Esophagus muscularis mucosa (tissue), 4 donors: ENCODE data around the gene GABRD.

Source experiments
- CTCF ChIP-seq, 3 experiments: fragments of 200-600 bp in 2 of 3; fragments of 450-650 bp in 1 of 3; sonication (generic) in 2 of 3; IDR thresholded peaks; one replicate each; pipeline ENCODE4 v1.5.1; 2017 to 2019; ENCODE audit warnings: antibody characterized with exemption in 3 of 3, mild to moderate bottlenecking in 2 of 3, moderate library complexity in 1 of 3
- EP300 ChIP-seq: sonication (generic); formaldehyde crosslinking; IDR thresholded peaks from one replicate; pipeline ENCODE4 v1.6.1; 2017; ENCODE audit warnings: antibody characterized with exemption
- POLR2A ChIP-seq: fragments of 450-650 bp; IDR thresholded peaks from one replicate; pipeline ENCODE4 v1.6.1; 2017; ENCODE audit warnings: antibody characterized with exemption, moderate library complexity, mild to moderate bottlenecking, low read depth

GRCh38 chr1:2046953-2047748 lies 28.0 kb downstream of the GABRD start:
- TF ChIP-seq CTCF (IDR thresholded peaks at IDR 0.05) = no peak
- TF ChIP-seq EP300 = no peak
- no peak for TF ChIP-seq POLR2A
